Nephron (organoid): Measurements from ENCODE around the gene NRCAM.
"Not testable (repeated sequence)": the region's sequence is repeated elsewhere in the genome, so short reads cannot be mapped to it uniquely, and the experiment has no call there.

Source experiments
- H3K27ac Mint-ChIP-seq, 3 experiments: 2 replicates each; pipeline ENCODE4 v1.8.0; 2020; ENCODE audit warnings: mixed read lengths in 3 of 3, mild to moderate bottlenecking in 2 of 3, moderate library complexity in 1 of 3
- H3K27me3 Mint-ChIP-seq: 2 replicates; pipeline ENCODE4 v1.8.0; 2021; ENCODE audit warnings: low read depth, mild to moderate bottlenecking, moderate library complexity, mixed read lengths
- H3K36me3 Mint-ChIP-seq: 2 replicates; pipeline ENCODE4 v1.8.0; 2020; ENCODE audit warnings: low read depth, mixed read lengths
- H3K4me1 Mint-ChIP-seq: 2 replicates; pipeline ENCODE4 v1.8.0; 2020; ENCODE audit warnings: mixed read lengths
- H3K4me3 Mint-ChIP-seq, 3 experiments: 2 replicates each; pipeline ENCODE4 v1.8.0; 2020; ENCODE audit warnings: mild to moderate bottlenecking in 3 of 3, mixed read lengths in 3 of 3, moderate library complexity in 2 of 3
- H3K9me3 Mint-ChIP-seq: 2 replicates; pipeline ENCODE4 v1.8.0; 2020; ENCODE audit warnings: mixed read lengths
- TF ChIP-seq, protein P1 (sequence below), 3 experiments: fragments of 200-600 bp; sonication (generic); IDR thresholded peaks; one replicate each; pipeline ENCODE4 v1.5.0; 2021; ENCODE audit warnings: antibody characterized with exemption in 3 of 3; ENCODE audit not compliant: unreplicated experiment in 3 of 3

NRCAM gene

DNA sequence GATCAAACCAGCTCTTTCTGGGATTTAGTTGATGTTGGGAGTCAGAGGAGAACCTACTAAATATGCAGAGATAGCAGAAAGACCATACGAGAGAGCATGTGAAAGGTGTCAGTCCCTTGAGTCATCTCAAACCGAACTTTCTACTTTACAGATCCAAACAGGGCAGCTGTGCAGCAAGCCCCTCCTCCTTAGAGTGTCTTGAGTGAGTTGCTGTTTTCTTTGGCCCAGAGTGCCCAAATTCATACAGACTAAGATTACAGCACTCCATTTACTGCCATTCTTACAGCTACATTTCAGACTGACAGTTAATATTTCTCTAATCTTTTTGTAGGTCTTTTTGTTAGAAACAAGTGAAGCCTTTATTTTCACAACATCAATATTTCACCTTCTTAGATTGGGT, 53.4 kb downstream of the NRCAM start:
- Mint-ChIP-seq H3K4me3 (no peak overlapping the region), H3K27me3 (no peaks in the 10 kb centered on the region), H3K36me3 (no peaks in the 10 kb centered on the region), H3K9me3 (no peaks in the 10 kb centered on the region), H3K27ac (peak overlapping the region in 1 of 3 experiments; percentile 12), H3K4me1 (peaks cover 9% of the 10 kb centered on the region)
- TF ChIP-seq, protein P1, sequence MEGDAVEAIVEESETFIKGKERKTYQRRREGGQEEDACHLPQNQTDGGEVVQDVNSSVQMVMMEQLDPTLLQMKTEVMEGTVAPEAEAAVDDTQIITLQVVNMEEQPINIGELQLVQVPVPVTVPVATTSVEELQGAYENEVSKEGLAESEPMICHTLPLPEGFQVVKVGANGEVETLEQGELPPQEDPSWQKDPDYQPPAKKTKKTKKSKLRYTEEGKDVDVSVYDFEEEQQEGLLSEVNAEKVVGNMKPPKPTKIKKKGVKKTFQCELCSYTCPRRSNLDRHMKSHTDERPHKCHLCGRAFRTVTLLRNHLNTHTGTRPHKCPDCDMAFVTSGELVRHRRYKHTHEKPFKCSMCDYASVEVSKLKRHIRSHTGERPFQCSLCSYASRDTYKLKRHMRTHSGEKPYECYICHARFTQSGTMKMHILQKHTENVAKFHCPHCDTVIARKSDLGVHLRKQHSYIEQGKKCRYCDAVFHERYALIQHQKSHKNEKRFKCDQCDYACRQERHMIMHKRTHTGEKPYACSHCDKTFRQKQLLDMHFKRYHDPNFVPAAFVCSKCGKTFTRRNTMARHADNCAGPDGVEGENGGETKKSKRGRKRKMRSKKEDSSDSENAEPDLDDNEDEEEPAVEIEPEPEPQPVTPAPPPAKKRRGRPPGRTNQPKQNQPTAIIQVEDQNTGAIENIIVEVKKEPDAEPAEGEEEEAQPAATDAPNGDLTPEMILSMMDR (IDR thresholded peaks at IDR 0.05; ENCODE audit: unreplicated experiment in 3 of 3) = no peak

DNA sequence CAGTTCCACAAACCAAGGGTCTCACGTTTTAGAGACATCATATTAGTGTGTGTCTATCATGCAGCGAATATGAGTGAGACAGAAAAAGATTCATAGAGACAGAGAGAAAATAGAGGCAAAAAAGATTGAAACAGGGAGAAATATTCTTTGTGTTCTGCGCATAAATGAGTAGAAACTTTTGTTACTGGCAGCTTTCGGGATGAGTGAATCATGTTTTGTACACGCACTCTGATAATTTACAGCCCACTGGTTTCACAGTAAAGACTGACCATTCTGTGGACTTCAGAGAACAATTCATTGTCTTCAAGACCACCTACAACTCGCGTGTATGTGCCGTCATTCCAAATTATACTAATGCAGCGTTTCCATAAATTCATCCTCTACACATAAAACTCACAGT, 60.2 kb downstream of the NRCAM start:
- peaks cover 7% of the 10 kb centered on the region for H3K9me3 Mint-ChIP-seq
- H3K27ac Mint-ChIP-seq = peak overlapping the region in 1 of 3 experiments; percentile 3
- TF ChIP-seq, protein P1 (IDR thresholded peaks at IDR 0.05; ENCODE audit: unreplicated experiment in 3 of 3) = no peak

GRCh38 chr7:108395426-108395825, 60.8 kb downstream of the NRCAM start:
- TF ChIP-seq, protein P1 (IDR thresholded peaks at IDR 0.05; ENCODE audit: unreplicated experiment in 3 of 3) = no peak
- Mint-ChIP-seq H3K27me3 (no peaks in the 10 kb centered on the region), H3K36me3 (peaks cover 5% of the 10 kb centered on the region)

More for the DNA sequence above, 60.2 kb downstream of the NRCAM start:
- H3K27me3 Mint-ChIP-seq = no peaks in the 10 kb centered on the region
- H3K4me3 Mint-ChIP-seq = no peak overlapping the region
- H3K4me1 Mint-ChIP-seq = no peaks in the 10 kb centered on the region
- peaks cover 5% of the 10 kb centered on the region for H3K36me3 Mint-ChIP-seq

DNA sequence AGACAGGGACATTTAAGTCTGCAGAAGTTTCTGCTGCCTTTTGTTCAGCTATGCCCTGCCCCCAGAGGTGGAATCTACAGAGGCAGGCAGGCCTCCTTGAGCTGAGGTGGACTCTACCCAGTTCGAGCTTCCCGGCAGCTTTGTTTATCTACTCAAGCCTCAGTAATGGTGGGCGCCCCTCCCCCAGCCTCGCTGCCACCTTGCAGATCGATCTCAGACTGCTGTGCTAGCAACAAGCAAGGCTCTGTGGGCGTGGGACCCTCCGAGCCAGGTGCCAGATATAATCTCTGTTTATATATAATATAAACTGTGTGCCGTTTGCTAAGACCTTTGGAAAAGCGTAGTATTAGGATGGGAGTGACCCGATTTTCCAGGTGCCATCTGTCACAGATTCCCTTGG, 63.1 kb downstream of the NRCAM start:
- H3K36me3 Mint-ChIP-seq, H3K27ac Mint-ChIP-seq, H3K4me3 Mint-ChIP-seq, H3K4me1 Mint-ChIP-seq, H3K27me3 Mint-ChIP-seq: not testable (repeated sequence)
- peaks cover 20% of the 10 kb centered on the region for H3K9me3 Mint-ChIP-seq

More at GRCh38 chr7:108395426-108395825, 60.8 kb downstream of the NRCAM start:
- H3K9me3 Mint-ChIP-seq = peaks cover 11% of the 10 kb centered on the region
- H3K4me3 Mint-ChIP-seq = no peak overlapping the region
- H3K4me1 Mint-ChIP-seq = no peaks in the 10 kb centered on the region
- peak overlapping the region; percentile 3 to 43 (median 4) for H3K27ac Mint-ChIP-seq

DNA sequence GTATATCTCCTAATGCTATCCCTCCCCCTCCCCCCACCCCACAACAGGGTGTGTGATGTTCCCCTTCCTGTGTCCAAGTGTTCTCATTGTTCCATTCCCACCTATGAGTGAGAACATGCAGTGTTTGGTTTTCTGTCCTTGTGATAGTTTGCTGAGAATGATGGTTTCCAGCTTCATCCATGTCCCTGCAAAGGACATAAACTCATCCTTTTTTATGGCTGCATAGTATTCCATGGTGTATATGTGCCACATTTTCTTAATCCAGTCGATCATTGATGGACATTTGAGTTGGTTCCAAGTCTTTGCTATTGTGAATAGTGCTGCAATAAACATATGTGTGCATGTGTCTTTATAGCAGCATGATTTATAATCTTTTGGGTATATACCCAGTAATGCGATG, 68.5 kb downstream of the NRCAM start:
- not testable (repeated sequence) for H3K4me3 Mint-ChIP-seq, H3K4me1 Mint-ChIP-seq, H3K36me3 Mint-ChIP-seq, H3K27me3 Mint-ChIP-seq, H3K27ac Mint-ChIP-seq
- H3K9me3 Mint-ChIP-seq = peaks cover 20% of the 10 kb centered on the region

GRCh38 chr7:108385834-108386422, 70.3 kb downstream of the NRCAM start:
- Mint-ChIP-seq H3K27ac (no peak overlapping the region), H3K9me3 (peaks cover 12% of the 10 kb centered on the region), H3K36me3 (no peaks in the 10 kb centered on the region), H3K27me3 (no peaks in the 10 kb centered on the region), H3K4me1 (no peaks in the 10 kb centered on the region), H3K4me3 (no peak overlapping the region)
- TF ChIP-seq, protein P1 (IDR thresholded peaks at IDR 0.05; ENCODE audit: unreplicated experiment in 3 of 3) = no peak

- TF ChIP-seq, protein P1 (IDR thresholded peaks at IDR 0.05; ENCODE audit: unreplicated experiment in 3 of 3) = no peak
- Mint-ChIP-seq H3K27ac (no peak overlapping the region), H3K36me3 (no peaks in the 10 kb centered on the region), H3K9me3 (peaks cover 4% of the 10 kb centered on the region), H3K27me3 (no peaks in the 10 kb centered on the region), H3K4me1 (no peaks in the 10 kb centered on the region), H3K4me3 (no peak overlapping the region)
Measured at GRCh38 chr7:108384716-108385483, 71.3 kb downstream of the NRCAM start.
